ENCODE data around the gene UBAP1.

DNA sequence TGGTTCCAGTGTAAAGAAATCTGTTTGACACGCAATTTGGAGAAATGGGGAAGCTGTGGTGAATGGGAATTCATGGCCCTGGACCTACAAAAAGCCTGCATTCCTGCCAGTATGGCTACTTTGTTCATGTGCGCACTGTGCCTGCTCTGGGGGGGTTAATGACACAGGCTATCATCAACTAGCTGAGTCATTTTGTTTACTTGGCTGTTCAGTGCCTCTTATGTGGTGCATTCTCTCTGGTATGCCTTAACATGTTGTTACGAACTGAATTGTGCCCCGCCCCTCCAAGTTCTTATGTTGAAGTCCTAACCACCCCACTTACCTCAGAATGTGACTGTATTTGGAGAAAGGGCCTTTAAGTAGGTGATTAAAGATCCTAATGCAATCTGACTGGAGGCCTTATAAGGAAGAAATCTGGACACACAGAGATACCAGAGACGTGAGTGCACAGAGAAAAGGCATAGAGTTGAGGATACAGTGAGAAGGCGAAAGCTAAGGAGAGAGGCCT lies 20.4 kb upstream of the UBAP1 start:
- TF ChIP-seq POLR2AphosphoS5 (IDR thresholded peaks at IDR 0.05) = no peak
- TF ChIP-seq POLR2A (IDR thresholded peaks at IDR 0.05) = no peak
- TF ChIP-seq, protein P1, sequence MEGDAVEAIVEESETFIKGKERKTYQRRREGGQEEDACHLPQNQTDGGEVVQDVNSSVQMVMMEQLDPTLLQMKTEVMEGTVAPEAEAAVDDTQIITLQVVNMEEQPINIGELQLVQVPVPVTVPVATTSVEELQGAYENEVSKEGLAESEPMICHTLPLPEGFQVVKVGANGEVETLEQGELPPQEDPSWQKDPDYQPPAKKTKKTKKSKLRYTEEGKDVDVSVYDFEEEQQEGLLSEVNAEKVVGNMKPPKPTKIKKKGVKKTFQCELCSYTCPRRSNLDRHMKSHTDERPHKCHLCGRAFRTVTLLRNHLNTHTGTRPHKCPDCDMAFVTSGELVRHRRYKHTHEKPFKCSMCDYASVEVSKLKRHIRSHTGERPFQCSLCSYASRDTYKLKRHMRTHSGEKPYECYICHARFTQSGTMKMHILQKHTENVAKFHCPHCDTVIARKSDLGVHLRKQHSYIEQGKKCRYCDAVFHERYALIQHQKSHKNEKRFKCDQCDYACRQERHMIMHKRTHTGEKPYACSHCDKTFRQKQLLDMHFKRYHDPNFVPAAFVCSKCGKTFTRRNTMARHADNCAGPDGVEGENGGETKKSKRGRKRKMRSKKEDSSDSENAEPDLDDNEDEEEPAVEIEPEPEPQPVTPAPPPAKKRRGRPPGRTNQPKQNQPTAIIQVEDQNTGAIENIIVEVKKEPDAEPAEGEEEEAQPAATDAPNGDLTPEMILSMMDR (IDR thresholded peaks at IDR 0.05) = no peak

Data from prostate gland (tissue), 2 donors.